CD14-positive monocyte (primary cell): ENCODE data around the gene SLC35F4. TPM values are rescaled to one million over a fixed set of nuclear protein-coding genes. Genes with fewer than 3 reads are reported as not detected.

Source experiments
- DNase-seq, 3 donors: peaks; one replicate each; pipeline ENCODE4 v3.0.0-alpha.2; 2011 to 2022
- H2AFZ ChIP-seq: 2 replicates; pipeline ENCODE4 v1.6.0; 2012; ENCODE audit warnings: mild to moderate bottlenecking, low read depth, low read length, inconsistent platforms; ENCODE audit not compliant: insufficient read depth, poor library complexity, severe bottlenecking
- H3K27ac ChIP-seq, 2 donors: 1 replicate in 1 of 2; 2 replicates in 1 of 2; pipeline ENCODE4 v1.5.1; 2012 to 2013; ENCODE audit warnings: low read length in 2 of 2, control low read depth in 1 of 2, inconsistent platforms in 1 of 2, low read depth in 1 of 2, mild to moderate bottlenecking in 1 of 2
- H3K27me3 ChIP-seq, 2 donors: one replicate each; pipeline versions ENCODE4 v1.6.0 to v1.6.1; 2011 to 2013; ENCODE audit warnings: low read length in 2 of 2; ENCODE audit not compliant: control insufficient read depth in 2 of 2, insufficient read depth in 2 of 2
- H3K36me3 ChIP-seq, 2 donors: replicated peaks in 1 of 2; 1 replicate in 1 of 2; 2 replicates in 1 of 2; pipeline versions ENCODE4 v1.5.1 to v1.6.1; 2012 to 2013; ENCODE audit warnings: low read length in 2 of 2, control low read depth in 1 of 2, inconsistent platforms in 1 of 2, mild to moderate bottlenecking in 1 of 2; ENCODE audit not compliant: insufficient read depth in 2 of 2, control insufficient read depth in 1 of 2
- H3K4me1 ChIP-seq, 2 donors: 1 replicate in 1 of 2; 2 replicates in 1 of 2; pipeline versions ENCODE4 v1.5.1 to v1.6.1; 2012 to 2013; ENCODE audit warnings: low read length in 2 of 2, control low read depth in 1 of 2, inconsistent platforms in 1 of 2, mild to moderate bottlenecking in 1 of 2, moderate library complexity in 1 of 2; ENCODE audit not compliant: insufficient read depth in 2 of 2, control insufficient read depth in 1 of 2
- H3K4me2 ChIP-seq: replicated peaks from 2 replicates; pipeline ENCODE3; 2012; ENCODE audit warnings: low read length, moderate library complexity, mild to moderate bottlenecking; ENCODE audit not compliant: poor library complexity, severe bottlenecking; ENCODE audit errors: extremely low read depth
- H3K4me3 ChIP-seq, 3 experiments: fragments of 200-600 bp in 1 of 3; sonication (generic) in 1 of 3; replicated peaks in 1 of 3; 1 replicate in 2 of 3; 2 replicates in 1 of 3; pipeline ENCODE4 v1.5.1; 2011 to 2013; ENCODE audit warnings: low read length in 3 of 3, mild to moderate bottlenecking in 3 of 3, control low read depth in 2 of 3, low read depth in 2 of 3, inconsistent platforms in 1 of 3, moderate library complexity in 1 of 3
- H3K79me2 ChIP-seq: 2 replicates; pipeline ENCODE4 v1.6.0; 2012; ENCODE audit warnings: mild to moderate bottlenecking, control low read depth, inconsistent platforms, low read length, moderate library complexity; ENCODE audit not compliant: insufficient read depth
- H3K9ac ChIP-seq: 2 replicates; pipeline ENCODE4 v1.6.0; 2017; ENCODE audit warnings: low read length, mild to moderate bottlenecking; ENCODE audit not compliant: insufficient read depth, poor library complexity, severe bottlenecking
- H3K9me3 ChIP-seq, 2 donors: replicated peaks in 1 of 2; 1 replicate in 1 of 2; 2 replicates in 1 of 2; pipeline versions ENCODE4 v1.5.1 to v1.6.1; 2012 to 2013; ENCODE audit warnings: low read length in 2 of 2, control low read depth in 1 of 2; ENCODE audit not compliant: control insufficient read depth in 1 of 2, insufficient read depth in 1 of 2
- H4K20me1 ChIP-seq: 2 replicates; pipeline ENCODE4 v1.6.0; 2012; ENCODE audit warnings: mild to moderate bottlenecking, low read length, control low read depth, moderate library complexity; ENCODE audit not compliant: insufficient read depth
- H3K27ac Mint-ChIP-seq, 7 donors: one replicate each; pipeline ENCODE4 v1.8.0; 2020; ENCODE audit warnings: mild to moderate bottlenecking in 7 of 7, mixed read lengths in 7 of 7, moderate library complexity in 6 of 7, inconsistent platforms in 2 of 7
- H3K27me3 Mint-ChIP-seq, 3 donors: one replicate each; pipeline ENCODE4 v1.8.0; 2021 to 2022; ENCODE audit warnings: low read depth in 3 of 3, mild to moderate bottlenecking in 3 of 3, mixed read lengths in 3 of 3, moderate library complexity in 3 of 3, inconsistent platforms in 1 of 3
- H3K36me3 Mint-ChIP-seq, 2 donors: one replicate each; pipeline ENCODE4 v1.8.0; 2020; ENCODE audit warnings: mixed read lengths in 2 of 2, inconsistent platforms in 1 of 2, mild to moderate bottlenecking in 1 of 2
- H3K4me1 Mint-ChIP-seq: one replicate; pipeline ENCODE4 v1.8.0; 2020; ENCODE audit warnings: mild to moderate bottlenecking, mixed read lengths
- H3K4me3 Mint-ChIP-seq, 2 donors: one replicate each; pipeline ENCODE4 v1.8.0; 2020; ENCODE audit warnings: mild to moderate bottlenecking in 2 of 2, mixed read lengths in 2 of 2, moderate library complexity in 1 of 2
- H3K9me3 Mint-ChIP-seq, 7 donors: one replicate each; pipeline ENCODE4 v1.8.0; 2020 to 2022; ENCODE audit warnings: mixed read lengths in 7 of 7, mild to moderate bottlenecking in 6 of 7, moderate library complexity in 6 of 7, inconsistent platforms in 2 of 7
- WGBS: methylation state at CpG from one replicate; pipeline ENCODE4 v1.1.5; 2013; ENCODE audit warnings: missing lambda C conversion rate; ENCODE audit not compliant: insufficient coverage; 5-methylcytosine and 5-hydroxymethylcytosine counted together
- intact Hi-C, 2 donors: fragments of 100-400 bp; cut with micrococcal nuclease; formaldehyde crosslinking; loops; one replicate each; pipeline versions ENCODE4 v1.15.0 to v1.15.1; 2023
- polyA plus RNA-seq, 3 donors: library from polyadenylated mRNA; depleted of rRNA in 1 of 3; unstranded in 2 of 3; stranded (reverse) in 1 of 3; fragments of 300-500 nt in 2 of 3; fragments of >200 nt in 1 of 3; fragmentation: Illumina TruSeq in 2 of 3; gene quantifications; 1 replicate in 2 of 3; 2 replicates in 1 of 3; pipeline ENCODE4 v1.2.3, GENCODE V29; 2012 to 2021
- TF ChIP-seq, protein P1 (sequence below): fragments of 200-600 bp; IDR thresholded peaks from one replicate; pipeline ENCODE4 v1.8.0; 2022; ENCODE audit warnings: antibody characterized with exemption, mild to moderate bottlenecking

The SLC35F4 gene
- polyA plus RNA-seq, 3 donors: not detected

DNA sequence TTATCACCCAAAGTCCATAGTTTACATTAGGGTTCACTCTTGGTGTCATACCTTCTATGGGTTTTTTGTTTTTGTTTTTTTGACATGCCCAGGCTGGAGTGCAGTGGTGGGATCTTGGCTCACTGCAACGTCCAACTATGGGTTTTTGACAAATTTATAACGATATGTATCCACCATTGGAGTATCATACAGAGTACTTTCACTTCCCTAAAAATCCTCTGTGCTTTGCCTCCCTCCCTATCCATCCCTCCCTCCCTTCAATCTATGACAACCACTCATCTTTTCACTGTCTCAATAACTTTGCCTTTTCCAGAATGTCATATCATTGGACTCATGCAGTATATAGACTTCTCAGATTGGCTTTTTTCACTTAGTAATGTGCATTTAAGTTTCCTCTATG lies 233.2 kb downstream of the SLC35F4 start:
- no peak overlapping the region for H2AFZ ChIP-seq
- Mint-ChIP-seq H3K27ac (no peak overlapping the region), H3K36me3 (no peaks in the 10 kb centered on the region), H3K4me3 (no peak overlapping the region), H3K27me3 (no peaks in the 10 kb centered on the region), H3K9me3 (peaks cover 0 to 5% (median 0%) of the 10 kb centered on the region in 7 donors), H3K4me1 (no peaks in the 10 kb centered on the region)
- no peaks in the 10 kb centered on the region for H3K4me1 ChIP-seq
- no peak overlapping the region for H3K4me2 ChIP-seq
- no peak overlapping the region for H3K27ac ChIP-seq
- H4K20me1 ChIP-seq: no peaks in the 10 kb centered on the region
- peaks cover 0 to 4% of the 10 kb centered on the region in 2 donors for H3K9me3 ChIP-seq
- intact Hi-C loops: no loop called here
- H3K4me3 ChIP-seq: no peak overlapping the region
- no peak for DNase-seq
- H3K9ac ChIP-seq: no peak overlapping the region
- 67% methylated on average over 1 of the region's 2 CpGs for WGBS
- H3K79me2 ChIP-seq: no peaks in the 10 kb centered on the region
- TF ChIP-seq, protein P1, sequence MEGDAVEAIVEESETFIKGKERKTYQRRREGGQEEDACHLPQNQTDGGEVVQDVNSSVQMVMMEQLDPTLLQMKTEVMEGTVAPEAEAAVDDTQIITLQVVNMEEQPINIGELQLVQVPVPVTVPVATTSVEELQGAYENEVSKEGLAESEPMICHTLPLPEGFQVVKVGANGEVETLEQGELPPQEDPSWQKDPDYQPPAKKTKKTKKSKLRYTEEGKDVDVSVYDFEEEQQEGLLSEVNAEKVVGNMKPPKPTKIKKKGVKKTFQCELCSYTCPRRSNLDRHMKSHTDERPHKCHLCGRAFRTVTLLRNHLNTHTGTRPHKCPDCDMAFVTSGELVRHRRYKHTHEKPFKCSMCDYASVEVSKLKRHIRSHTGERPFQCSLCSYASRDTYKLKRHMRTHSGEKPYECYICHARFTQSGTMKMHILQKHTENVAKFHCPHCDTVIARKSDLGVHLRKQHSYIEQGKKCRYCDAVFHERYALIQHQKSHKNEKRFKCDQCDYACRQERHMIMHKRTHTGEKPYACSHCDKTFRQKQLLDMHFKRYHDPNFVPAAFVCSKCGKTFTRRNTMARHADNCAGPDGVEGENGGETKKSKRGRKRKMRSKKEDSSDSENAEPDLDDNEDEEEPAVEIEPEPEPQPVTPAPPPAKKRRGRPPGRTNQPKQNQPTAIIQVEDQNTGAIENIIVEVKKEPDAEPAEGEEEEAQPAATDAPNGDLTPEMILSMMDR: no peak
- H3K36me3 ChIP-seq: no peaks in the 10 kb centered on the region
- H3K27me3 ChIP-seq: no peaks in the 10 kb centered on the region

DNA sequence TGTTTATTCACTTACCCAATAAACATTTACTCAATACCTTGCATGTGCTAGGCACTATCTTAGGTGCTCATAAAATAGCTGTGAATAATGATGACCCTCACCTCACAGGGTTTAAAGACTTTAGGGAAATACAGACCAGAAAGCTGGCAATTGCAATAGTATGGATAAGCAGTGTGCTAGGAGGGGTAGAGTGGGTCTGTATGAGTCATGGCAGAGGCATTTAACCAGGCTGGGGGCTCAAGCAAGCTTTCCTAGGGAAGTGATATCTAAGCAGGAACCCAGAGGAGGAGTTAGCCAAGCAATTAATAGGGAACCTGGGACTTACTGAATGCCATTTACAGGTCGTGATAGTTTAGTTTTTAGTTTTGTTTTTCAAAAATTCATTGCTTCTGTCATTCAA lies 248.4 kb downstream of the SLC35F4 start:
- Histone ChIP-seq H3K36me3 (no peaks in the 10 kb centered on the region), H3K4me1 (no peaks in the 10 kb centered on the region), H3K4me3 (no peak overlapping the region), H4K20me1 (no peaks in the 10 kb centered on the region), H3K27ac (no peak overlapping the region), H3K27me3 (no peaks in the 10 kb centered on the region), H2AFZ (no peak overlapping the region), H3K4me2 (no peak overlapping the region), H3K9ac (no peak overlapping the region), H3K9me3 (peaks cover 14% of the 10 kb centered on the region in 2 donors), H3K79me2 (no peaks in the 10 kb centered on the region)
- 40% methylated on average over 1 of the region's 1 CpG for WGBS
- peaks cover 0 to 2% (median 0%) of the 10 kb centered on the region in 3 donors for H3K27me3 Mint-ChIP-seq
- no peaks in the 10 kb centered on the region for H3K4me1 Mint-ChIP-seq
- DNase-seq: no peak
- TF ChIP-seq, protein P1: no peak
- H3K36me3 Mint-ChIP-seq: no peaks in the 10 kb centered on the region
- intact Hi-C loops: no loop called here
- H3K4me3 Mint-ChIP-seq: no peak overlapping the region
- H3K9me3 Mint-ChIP-seq: peaks cover 7 to 21% (median 10%) of the 10 kb centered on the region in 7 donors
- peak overlapping the region in 1 of 7 donors; percentile 66 for H3K27ac Mint-ChIP-seq
